LNCAP (cell line): ENCODE measurements around the gene HDHD3.

ENCODE experiments used
- TF ChIP-seq, protein P1 (sequence below): fragments of 450-650 bp; IDR thresholded peaks from 2 replicates; pipeline ENCODE4 v1.5.1; 2017; ENCODE audit warnings: mild to moderate bottlenecking

Gene HDHD3

DNA sequence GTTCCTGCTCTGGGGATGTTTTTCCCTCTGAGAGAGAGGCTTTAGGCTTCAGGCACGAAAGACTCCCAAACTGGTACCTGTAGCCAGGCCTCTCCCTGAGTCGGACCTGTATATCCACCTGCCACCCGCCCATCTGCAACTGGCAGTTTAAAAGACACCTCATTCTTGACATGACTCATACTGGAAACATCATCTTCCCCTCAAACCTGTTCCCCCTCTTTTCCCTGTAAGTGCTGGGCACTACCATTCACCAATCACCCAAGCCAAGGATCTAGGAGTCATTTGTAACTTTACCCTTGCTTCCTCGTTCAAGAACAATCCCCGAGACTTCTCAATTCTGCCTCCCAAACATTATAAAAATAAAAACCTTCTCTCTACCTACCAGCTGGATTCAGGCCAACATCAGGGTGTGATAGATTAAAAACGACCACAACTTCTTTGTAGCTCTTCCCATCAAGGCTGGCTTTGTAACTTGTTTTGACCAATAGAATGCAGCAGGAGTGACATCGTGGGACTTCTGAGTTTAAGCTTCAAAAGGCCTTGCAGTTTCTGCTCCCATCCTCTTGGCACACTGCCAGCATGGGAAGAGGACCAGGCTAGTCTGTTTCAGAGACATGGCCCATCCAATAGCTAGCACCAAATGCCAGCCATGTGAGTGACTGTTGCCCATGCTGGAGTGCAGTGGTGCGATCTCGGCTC is 34.9 kb downstream of the HDHD3 start:
- TF ChIP-seq, protein P1, sequence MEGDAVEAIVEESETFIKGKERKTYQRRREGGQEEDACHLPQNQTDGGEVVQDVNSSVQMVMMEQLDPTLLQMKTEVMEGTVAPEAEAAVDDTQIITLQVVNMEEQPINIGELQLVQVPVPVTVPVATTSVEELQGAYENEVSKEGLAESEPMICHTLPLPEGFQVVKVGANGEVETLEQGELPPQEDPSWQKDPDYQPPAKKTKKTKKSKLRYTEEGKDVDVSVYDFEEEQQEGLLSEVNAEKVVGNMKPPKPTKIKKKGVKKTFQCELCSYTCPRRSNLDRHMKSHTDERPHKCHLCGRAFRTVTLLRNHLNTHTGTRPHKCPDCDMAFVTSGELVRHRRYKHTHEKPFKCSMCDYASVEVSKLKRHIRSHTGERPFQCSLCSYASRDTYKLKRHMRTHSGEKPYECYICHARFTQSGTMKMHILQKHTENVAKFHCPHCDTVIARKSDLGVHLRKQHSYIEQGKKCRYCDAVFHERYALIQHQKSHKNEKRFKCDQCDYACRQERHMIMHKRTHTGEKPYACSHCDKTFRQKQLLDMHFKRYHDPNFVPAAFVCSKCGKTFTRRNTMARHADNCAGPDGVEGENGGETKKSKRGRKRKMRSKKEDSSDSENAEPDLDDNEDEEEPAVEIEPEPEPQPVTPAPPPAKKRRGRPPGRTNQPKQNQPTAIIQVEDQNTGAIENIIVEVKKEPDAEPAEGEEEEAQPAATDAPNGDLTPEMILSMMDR, result no peak

DNA sequence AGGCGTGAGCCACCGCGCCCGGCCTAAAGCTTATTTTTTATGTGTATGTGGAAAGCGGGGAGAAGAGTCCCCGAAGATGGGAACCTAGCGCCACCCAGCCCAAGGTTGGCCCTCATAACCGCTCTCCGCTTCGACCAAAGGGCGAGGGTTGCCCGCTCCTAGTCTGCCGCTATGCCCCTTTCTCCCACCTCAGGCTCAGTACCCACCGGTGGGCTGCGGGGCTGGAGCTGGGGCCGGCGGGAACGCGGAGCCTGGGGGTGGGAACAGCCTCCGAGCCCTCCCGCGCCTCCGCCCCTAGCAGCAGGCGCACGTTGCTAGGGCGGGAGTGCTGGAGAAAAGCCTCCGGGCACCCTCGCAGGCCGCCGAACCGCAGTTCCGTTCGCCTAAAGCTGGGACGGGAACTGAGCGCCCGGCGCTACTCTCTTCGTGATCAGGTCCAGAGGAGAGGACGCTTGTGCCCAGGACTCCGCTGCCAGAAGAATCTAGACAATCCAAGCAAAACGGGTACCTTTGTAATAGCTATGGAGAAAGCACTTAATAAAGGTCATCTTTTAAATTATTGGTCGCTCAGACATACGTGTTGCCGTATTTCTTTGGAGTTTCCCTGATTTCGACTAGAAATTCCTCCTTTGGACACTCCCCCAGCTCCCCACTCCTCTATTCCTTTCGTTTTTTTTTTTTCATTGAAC is 36.6 kb downstream of the HDHD3 start, which contains the start of gene WDR31:
Gene WDR31, minus strand, starts transcription at position 265 of the 689 bp plus-strand sequence. CDS start 8,253 bp downstream, outside the sequence.
- TF ChIP-seq, protein P1, result no peak; the same call in 1 of the 2 replicates

DNA sequence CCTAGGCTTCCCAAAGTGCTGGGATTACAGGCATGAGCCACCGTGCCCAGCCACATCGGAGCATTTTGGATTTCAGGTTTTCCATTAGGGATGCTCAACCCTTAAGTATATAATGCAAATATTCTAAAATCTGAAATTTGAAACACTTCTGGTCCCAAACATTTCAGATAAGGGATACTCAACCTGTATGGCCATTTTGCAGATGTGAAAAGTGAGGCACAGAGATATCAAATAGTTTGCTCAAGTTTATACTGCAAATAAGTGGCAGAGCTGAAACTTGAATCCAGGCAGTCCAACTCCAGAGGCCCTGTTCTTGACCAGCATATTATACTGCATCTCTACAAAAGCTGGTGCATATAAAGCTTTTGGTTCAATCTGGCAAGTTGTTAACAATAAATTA is 39.1 kb downstream of the HDHD3 start:
- TF ChIP-seq, protein P1, result no peak

DNA sequence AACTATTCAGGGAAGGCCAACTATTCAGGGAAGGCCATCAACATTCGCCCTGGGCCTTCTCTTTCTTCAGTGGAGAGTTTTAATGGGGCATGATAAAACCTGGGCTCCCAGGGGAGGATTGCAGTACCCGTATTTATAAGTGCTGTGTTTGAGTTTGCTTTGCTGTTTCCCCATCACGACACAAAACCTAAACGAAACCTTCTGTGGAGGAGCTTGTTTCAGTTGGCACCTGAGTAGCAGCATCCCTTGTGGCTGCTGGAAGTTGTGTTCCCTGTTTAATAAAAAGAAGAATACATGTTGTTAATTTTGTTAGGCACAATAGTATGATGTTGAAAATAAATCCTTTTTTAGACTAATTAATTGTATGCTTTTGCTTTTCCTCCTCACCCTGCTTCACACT is 45.0 kb downstream of the HDHD3 start:
- TF ChIP-seq, protein P1, result no peak

DNA sequence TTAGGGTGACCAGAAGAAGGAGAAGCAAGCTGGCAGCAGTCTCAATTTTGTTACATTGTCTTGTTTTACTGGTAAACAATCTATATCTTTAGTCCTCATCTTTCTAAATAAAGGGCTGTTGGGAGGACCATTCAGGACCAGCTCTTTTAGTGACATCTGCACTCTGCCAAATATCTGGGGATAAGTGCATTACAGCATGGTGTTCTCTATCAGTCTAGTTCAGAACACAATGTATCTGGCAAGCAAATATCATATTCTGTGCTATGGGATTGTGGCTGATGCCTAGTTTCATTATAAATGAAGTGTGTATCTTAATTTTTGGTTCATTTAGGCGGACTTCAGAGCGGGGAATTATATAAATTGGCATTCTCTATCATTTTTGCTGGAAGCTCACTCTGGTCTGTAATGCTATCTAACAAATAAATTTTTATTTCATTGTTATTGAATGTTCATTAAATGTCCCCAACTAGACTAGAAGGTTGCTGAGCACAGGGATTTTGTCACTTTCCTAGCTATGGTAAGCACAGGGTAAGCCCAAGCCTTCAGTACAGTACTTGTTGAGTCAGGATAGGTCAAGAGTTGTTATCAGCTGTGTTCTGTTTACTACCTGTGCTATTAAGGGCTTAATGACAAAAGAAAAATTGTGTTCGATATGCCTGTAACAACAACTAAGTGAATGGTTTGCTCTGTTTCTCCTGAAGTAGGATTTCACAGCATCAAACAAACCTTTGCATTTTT is 48.6 kb downstream of the HDHD3 start:
- TF ChIP-seq, protein P1, result no peak

DNA sequence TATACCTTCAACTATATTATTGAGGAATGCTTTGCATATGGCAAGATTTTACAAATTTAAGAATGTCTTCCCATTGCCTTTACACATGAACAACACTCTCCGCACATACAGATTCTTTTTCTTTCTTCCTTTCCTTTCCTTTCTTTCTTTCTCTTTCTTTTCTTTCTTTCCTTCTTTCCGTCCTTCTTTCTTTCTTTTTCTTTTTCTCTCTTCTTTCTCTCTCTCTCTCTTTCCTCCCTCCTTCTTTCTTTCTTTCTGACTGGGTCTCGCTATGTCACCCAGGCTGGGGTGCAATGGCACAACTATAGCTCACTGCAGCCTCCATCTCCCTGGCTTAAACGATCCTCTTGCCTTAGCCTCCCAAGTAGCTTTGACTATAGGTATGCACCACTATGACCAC is 50.6 kb downstream of the HDHD3 start:
- TF ChIP-seq, protein P1, result no peak
